ENCODE measurements around the gene PRRT1. TPM values are rescaled to one million over a fixed set of nuclear protein-coding genes. Genes with fewer than 3 reads are reported as not detected.
A peak's percentile ranks its signal among the peaks of the same experiment; 100 is the strongest.

The PRRT1 gene
- total RNA-seq, 1 experiment from 2014 or later, result 1.9 TPM

DNA sequence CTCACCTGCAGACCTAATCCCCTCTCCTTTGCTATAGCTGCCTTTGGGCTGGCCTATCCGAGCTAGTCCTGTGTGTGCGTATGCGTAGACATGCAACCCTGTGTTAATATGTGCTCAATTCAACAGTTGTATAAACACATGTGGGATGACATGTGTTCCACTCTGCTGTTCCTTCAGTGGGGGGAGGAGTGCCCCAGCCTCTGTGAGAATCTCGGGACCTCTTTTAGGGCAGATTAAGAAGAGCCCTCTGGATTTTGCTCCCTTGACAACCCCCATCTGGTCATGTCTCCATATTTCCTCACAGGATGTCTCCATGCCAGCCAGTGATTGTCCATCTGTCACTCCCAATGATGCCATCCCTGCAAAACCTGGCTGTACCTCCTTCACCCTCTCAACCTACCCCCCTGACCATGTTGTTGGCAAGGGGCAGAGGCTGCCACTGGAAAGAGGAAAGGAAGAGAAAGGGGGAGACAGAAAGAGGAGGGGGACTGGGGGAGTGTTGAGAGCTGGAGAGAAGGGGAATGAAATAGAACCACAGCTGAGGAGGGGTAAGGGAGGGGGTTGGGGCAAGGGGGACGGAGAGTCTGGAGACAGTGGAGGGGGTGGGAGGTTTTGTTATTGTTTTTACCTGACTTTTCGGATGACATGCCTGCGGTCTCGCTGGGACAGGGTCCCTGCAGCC, 417 bp downstream of the PRRT1 start:
- Histone ChIP-seq H2AK5ac (ENCODE audit: insufficient read length, low read length) (no peak overlapping the region), H3K4me1 (ENCODE audit: insufficient read depth, low read length) (peaks cover 7% of the 10 kb centered on the region), H3K27ac (ENCODE audit: insufficient read length, low read depth, low read length) (no peak overlapping the region), H4K20me1 (ENCODE audit: control insufficient read depth, insufficient read depth, insufficient read length) (no peaks in the 10 kb centered on the region), H3T11ph (ENCODE audit: low read length) (no peak overlapping the region), H2BK120ac (ENCODE audit: low read depth, low read length, poor library complexity, severe bottlenecking) (no peak overlapping the region), H3K79me2 (ENCODE audit: insufficient read depth, low read length) (no peaks in the 10 kb centered on the region; the same call in 1 of the 2 replicates), H3K27me3 (ENCODE audit: insufficient read depth, low read length) (no peaks in the 10 kb centered on the region; the same call in 1 of the 2 replicates), H3K14ac (ENCODE audit: insufficient read depth, low read length) (no peak overlapping the region), H2BK12ac (ENCODE audit: insufficient read length, low read depth, low read length) (no peak overlapping the region), H2BK15ac (ENCODE audit: low read depth, low read length) (no peak overlapping the region), H4K91ac (ENCODE audit: insufficient read length, low read depth, low read length) (no peak overlapping the region), H3K18ac (ENCODE audit: insufficient read length, low read depth, low read length) (no peak overlapping the region), H2BK20ac (ENCODE audit: low read depth, low read length, poor library complexity, severe bottlenecking) (no peak overlapping the region), H3K23ac (ENCODE audit: insufficient read length, low read depth, low read length) (no peak overlapping the region), H3K9ac (ENCODE audit: extremely low read depth, insufficient read length, low read length) (no peak overlapping the region), H3K4me2 (ENCODE audit: insufficient read depth, insufficient read length, low read length) (peak overlapping the region; percentile 81), H3K79me1 (ENCODE audit: insufficient read depth, low read depth, low read length, poor library complexity, severe bottlenecking) (no peaks in the 10 kb centered on the region), H4K8ac (replicated peaks; ENCODE audit: insufficient read length, low read depth, low read length) (no peak overlapping the region), H3K23me2 (ENCODE audit: insufficient read length, low read depth, low read length, poor library complexity, severe bottlenecking) (peaks cover 41% of the 10 kb centered on the region), H3K56ac (ENCODE audit: insufficient read length, low read depth, low read length) (no peak overlapping the region), H4K5ac (ENCODE audit: insufficient read length, low read depth, low read length) (no peak overlapping the region), H3K4ac (ENCODE audit: low read depth, low read length) (no peak overlapping the region), H2AFZ (ENCODE audit: low read length) (no peak overlapping the region), H3K9me3 (ENCODE audit: control insufficient read depth, low read depth, low read length) (no peaks in the 10 kb centered on the region), H2BK5ac (ENCODE audit: insufficient read length, low read length) (no peak overlapping the region)
- Mint-ChIP-seq H3K36me3 (ENCODE audit: insufficient read depth in 1 of 3, low read depth in 3 of 3) (peaks cover 11 to 15% (median 11%) of the 10 kb centered on the region in 3 experiments; a peak in 6 of 7 replicates), H3K27me3 (ENCODE audit: low read depth) (peaks cover 4% of the 10 kb centered on the region), H3K4me1 (peaks cover 41 to 62% of the 10 kb centered on the region in 2 experiments), H3K4me3 (peak overlapping the region; percentile 49 to 98), H3K9me3 (no peaks in the 10 kb centered on the region; a peak in 1 of 5 replicates), H3K27ac (no peak overlapping the region)
- WGBS (ENCODE audit: extremely low coverage, insufficient read length, low lambda C conversion rate), result no CpG with 5 or more reads among the region's 8 CpGs
- DNase-seq, result no peak
- TF ChIP-seq, protein P1, sequence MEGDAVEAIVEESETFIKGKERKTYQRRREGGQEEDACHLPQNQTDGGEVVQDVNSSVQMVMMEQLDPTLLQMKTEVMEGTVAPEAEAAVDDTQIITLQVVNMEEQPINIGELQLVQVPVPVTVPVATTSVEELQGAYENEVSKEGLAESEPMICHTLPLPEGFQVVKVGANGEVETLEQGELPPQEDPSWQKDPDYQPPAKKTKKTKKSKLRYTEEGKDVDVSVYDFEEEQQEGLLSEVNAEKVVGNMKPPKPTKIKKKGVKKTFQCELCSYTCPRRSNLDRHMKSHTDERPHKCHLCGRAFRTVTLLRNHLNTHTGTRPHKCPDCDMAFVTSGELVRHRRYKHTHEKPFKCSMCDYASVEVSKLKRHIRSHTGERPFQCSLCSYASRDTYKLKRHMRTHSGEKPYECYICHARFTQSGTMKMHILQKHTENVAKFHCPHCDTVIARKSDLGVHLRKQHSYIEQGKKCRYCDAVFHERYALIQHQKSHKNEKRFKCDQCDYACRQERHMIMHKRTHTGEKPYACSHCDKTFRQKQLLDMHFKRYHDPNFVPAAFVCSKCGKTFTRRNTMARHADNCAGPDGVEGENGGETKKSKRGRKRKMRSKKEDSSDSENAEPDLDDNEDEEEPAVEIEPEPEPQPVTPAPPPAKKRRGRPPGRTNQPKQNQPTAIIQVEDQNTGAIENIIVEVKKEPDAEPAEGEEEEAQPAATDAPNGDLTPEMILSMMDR (conservative IDR thresholded peaks at IDR 0.05), result no peak

Measured in H9 (cell line).